ENCODE results near the gene NEMP1. TPM values are rescaled to one million over a fixed set of nuclear protein-coding genes. Genes with fewer than 3 reads are reported as not detected.

The NEMP1 gene
- total and polyA plus RNA-seq, 10 of the 15 experiments (the other 5 are each of a cell fraction or from before 2014, with no cell fraction given): 4.0 to 45.9 (median 19.8) TPM

DNA sequence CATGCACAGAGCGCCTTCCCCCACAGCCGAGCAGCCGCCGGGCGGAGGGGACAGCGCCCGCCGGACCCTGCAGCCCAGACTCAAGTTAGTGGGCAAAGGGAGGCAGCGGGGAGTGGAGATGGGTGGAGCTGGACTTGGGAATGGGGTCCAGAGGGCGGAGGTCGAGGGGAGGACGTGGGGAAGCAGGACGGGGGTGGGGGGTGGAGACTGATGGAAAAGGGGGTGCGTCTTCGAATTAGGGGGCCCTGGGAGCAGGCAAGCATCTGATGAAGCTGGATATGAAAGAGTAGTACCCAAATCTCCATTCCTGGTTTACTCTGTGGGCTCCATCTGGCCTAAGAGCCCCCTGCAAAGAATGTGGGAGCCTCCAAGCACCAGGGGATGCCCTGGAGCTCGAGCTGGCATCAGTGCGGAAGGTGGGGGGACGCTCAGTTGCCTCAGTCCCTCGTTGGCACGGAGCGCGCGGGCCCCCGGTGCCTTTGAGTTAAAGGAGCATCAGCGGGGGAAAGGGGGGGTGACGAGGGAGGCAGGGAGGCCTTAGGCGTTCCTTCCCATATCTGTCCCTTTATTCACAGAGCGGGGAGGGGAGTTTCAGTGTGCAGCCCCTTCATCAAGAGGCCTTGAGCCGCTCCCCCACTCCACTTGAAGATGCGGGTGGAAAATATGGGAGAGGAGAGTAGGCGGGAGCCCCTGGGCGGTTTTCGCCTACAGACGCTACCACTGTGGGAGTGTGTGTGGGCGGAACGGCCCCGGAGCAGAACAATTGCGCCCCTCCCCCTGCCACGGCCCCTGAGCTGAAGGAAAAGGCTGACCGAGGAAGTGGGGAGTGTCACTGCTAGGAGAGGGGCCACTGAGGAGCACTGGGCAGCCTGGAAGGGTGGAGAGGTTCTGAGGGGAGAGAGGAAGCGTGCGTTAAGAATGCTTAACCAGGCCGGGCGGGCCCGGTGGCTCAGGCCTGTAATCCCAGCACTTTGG is 11.0 kb upstream of the NEMP1 start:
- Histone ChIP-seq H3K4me1 (ENCODE audit: control insufficient read depth, insufficient read depth, low read length) (peaks cover 38% of the 10 kb centered on the region), H3K4me3 (peak overlapping the region; percentile 93), H3K9ac (ENCODE audit: control insufficient read depth, insufficient read depth, low read length) (peak overlapping the region; percentile 70), H3K4me2 (ENCODE audit: control insufficient read depth, insufficient read depth) (peak overlapping the region; percentile 81), H3K9me3 (replicated peaks; ENCODE audit: control insufficient read depth, insufficient read depth, low read length) (no peaks in the 10 kb centered on the region), H3K27ac (ENCODE audit: control insufficient read depth, insufficient read depth) (peak overlapping the region; percentile 61), H3K27me3 (replicated peaks in 1 of 2; ENCODE audit: control insufficient read depth in 2 of 2, insufficient read depth in 2 of 2, low read length in 1 of 2) (no peaks in the 10 kb centered on the region), H2AFZ (ENCODE audit: control insufficient read depth, low read depth, low read length) (peak overlapping the region; percentile 38), H3K79me2 (ENCODE audit: control insufficient read depth, insufficient read depth, low read length) (peaks cover 34% of the 10 kb centered on the region), H4K20me1 (ENCODE audit: control insufficient read depth, insufficient read depth) (no peaks in the 10 kb centered on the region), H3K36me3 (ENCODE audit: control insufficient read depth in 2 of 2, insufficient read depth in 2 of 2, low read length in 1 of 2) (peaks cover 6 to 14% of the 10 kb centered on the region in 2 experiments; a peak in 3 of 4 replicates)
- WGBS (ENCODE audit: insufficient coverage, insufficient replicate concordance, low lambda C conversion rate, missing lambda C conversion rate): 1% methylated on average over 39 of the region's 45 CpGs
- ChIA-PET SMC1A (ENCODE audit: uncharacterized antibody, unreplicated experiment) (interaction anchor here (0.9 to 9.2 kb wide), 5 partner anchors 10 to 24 kb away, joined by 3 to 169 read pairs (median 11); partner anchors contain the start of gene STAT6), CTCF (interaction anchor here (0.6 to 9.0 kb wide), 6 partner anchors 10 to 1911 kb away, joined by 3 to 205 read pairs (median 38); partner anchors contain the start of genes NEMP1 and STAT6), POLR2A (interaction anchor here (0.6 to 7.6 kb wide), 6 partner anchors 8 to 24 kb away, joined by 3 to 74 read pairs (median 6); partner anchors contain the start of genes NEMP1 and STAT6), RAD21 (ENCODE audit: unreplicated experiment) (interaction anchor here (0.6 to 8.8 kb wide), 7 partner anchors 10 to 338 kb away, joined by 3 to 199 read pairs (median 7); partner anchors contain the start of genes LRP1, NEMP1 and STAT6)
- DNase-seq (ENCODE audit: low read depth, low spot score) (no peak), ATAC-seq (no peak), FAIRE-seq (peak; percentile 56)
- intact Hi-C loops (cut with micrococcal nuclease; ENCODE audit: unreplicated experiment): loop anchor here (5.0 kb wide), 2 partner anchors 402 to 452 kb away; partner anchors contain the start of gene PTGES3
- in situ Hi-C loops (cut with MboI): loop anchor here (10.0 kb wide), 1 partner anchor 455 kb away; the partner anchor contains the start of gene BAZ2A
- TSS peak; percentile 48 for BruUV-seq (replicated peaks)
- TF ChIP-seq ZSCAN29 (IDR thresholded peaks at IDR 0.05) (no peak), PAX8 (IDR thresholded peaks at IDR 0.05) (no peak), PAX5 (IDR thresholded peaks at IDR 0.05; ENCODE audit: borderline replicate concordance, low read depth, low read length) (0 out of 2 replicates have a peak, but pooled peaks have one; percentile 24), ATF7 (IDR thresholded peaks at IDR 0.05; ENCODE audit: low read depth) (peak; percentile 79), GATAD2B (conservative IDR thresholded peaks at IDR 0.05; ENCODE audit: low read depth) (peak; percentile 74; the same call in 1 of the 2 replicates), HDGF (IDR thresholded peaks at IDR 0.05) (no peak), NR2C2 (IDR thresholded peaks at IDR 0.05; ENCODE audit: borderline replicate concordance, control insufficient read depth, insufficient read length, low read depth) (no peak), BHLHE40 (IDR thresholded peaks at IDR 0.05; ENCODE audit: borderline replicate concordance in 1 of 2, low read depth in 2 of 2, low read length in 1 of 2) (peak; percentile 22 to 30; a peak in 2 of 4 replicates), HDAC6 (IDR thresholded peaks at IDR 0.05; ENCODE audit: unreplicated experiment) (no peak), SIN3A (IDR thresholded peaks at IDR 0.05; ENCODE audit: low read depth, low read length) (0 out of 2 replicates have a peak, but pooled peaks have one; percentile 10), DPF2 (IDR thresholded peaks at IDR 0.05) (no peak), KDM1A (IDR thresholded peaks at IDR 0.05; ENCODE audit: borderline replicate concordance) (no peak), YBX1 (IDR thresholded peaks at IDR 0.05) (no peak), ATF3 (IDR thresholded peaks at IDR 0.05; ENCODE audit: borderline replicate concordance, extremely low read depth, low read depth, low read length) (no peak), ZNF687 (IDR thresholded peaks at IDR 0.05) (no peak), MTA3 (IDR thresholded peaks at IDR 0.05; ENCODE audit: borderline replicate concordance, low read length) (no peak)
- TF ChIP-seq, protein P1, sequence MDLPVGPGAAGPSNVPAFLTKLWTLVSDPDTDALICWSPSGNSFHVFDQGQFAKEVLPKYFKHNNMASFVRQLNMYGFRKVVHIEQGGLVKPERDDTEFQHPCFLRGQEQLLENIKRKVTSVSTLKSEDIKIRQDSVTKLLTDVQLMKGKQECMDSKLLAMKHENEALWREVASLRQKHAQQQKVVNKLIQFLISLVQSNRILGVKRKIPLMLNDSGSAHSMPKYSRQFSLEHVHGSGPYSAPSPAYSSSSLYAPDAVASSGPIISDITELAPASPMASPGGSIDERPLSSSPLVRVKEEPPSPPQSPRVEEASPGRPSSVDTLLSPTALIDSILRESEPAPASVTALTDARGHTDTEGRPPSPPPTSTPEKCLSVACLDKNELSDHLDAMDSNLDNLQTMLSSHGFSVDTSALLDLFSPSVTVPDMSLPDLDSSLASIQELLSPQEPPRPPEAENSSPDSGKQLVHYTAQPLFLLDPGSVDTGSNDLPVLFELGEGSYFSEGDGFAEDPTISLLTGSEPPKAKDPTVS (IDR thresholded peaks at IDR 0.05; ENCODE audit: low read depth, low read length): no peak
